K562 (cell line): ENCODE measurements around the gene PACSIN2. TPM values are rescaled to one million over a fixed set of nuclear protein-coding genes. Genes with fewer than 3 reads are reported as not detected.

ENCODE experiments used
- BACH1 ChIP-seq: fragments of 200-800 bp; sonication (Bioruptor generic); IDR thresholded peaks from 2 replicates; pipeline ENCODE4 v1.6.1; 2016; ENCODE audit warnings: missing genetic modification characterization, missing compliant biosample characterization
- CTBP1 ChIP-seq: fragments of 450-650 bp; IDR thresholded peaks from 2 replicates; pipeline ENCODE4 v1.6.1; 2016; ENCODE audit warnings: borderline replicate concordance
- DACH1 ChIP-seq: fragments of 450-650 bp; IDR thresholded peaks from 2 replicates; pipeline ENCODE4 v1.6.1; 2018; ENCODE audit not compliant: partially characterized antibody
- DPF2 ChIP-seq: fragments of 450-650 bp; IDR thresholded peaks from 2 replicates; pipeline ENCODE4 v1.6.1; 2016
- HDAC8 ChIP-seq: fragments of 450-650 bp; IDR thresholded peaks from 2 replicates; pipeline ENCODE4 v1.6.1; 2016; ENCODE audit warnings: mild to moderate bottlenecking, missing genetic modification characterization, moderate library complexity, missing compliant biosample characterization
- MBD1 ChIP-seq: fragments of 250-450 bp; sonication (Bioruptor Pico); IDR thresholded peaks from 2 replicates; pipeline ENCODE4 v1.8.0; 2022; ENCODE audit warnings: inconsistent platforms
- MTA2 ChIP-seq: fragments of 450-650 bp; IDR thresholded peaks from 2 replicates; pipeline ENCODE4 v1.6.1; 2016; ENCODE audit warnings: low read depth
- NR1H2 ChIP-seq: sonication (generic); formaldehyde crosslinking; IDR thresholded peaks from 2 replicates; pipeline ENCODE4 v1.4.0; 2020; ENCODE audit warnings: mild to moderate bottlenecking, missing genetic modification reagents
- NRF1 ChIP-seq, 2 experiments: fragments of 450-650 bp; IDR thresholded peaks in 1 of 2; conservative IDR thresholded peaks in 1 of 2; 2 replicates each; pipeline ENCODE4 v1.6.1; 2014; ENCODE audit warnings: mild to moderate bottlenecking in 2 of 2
- POLR2H ChIP-seq: IDR thresholded peaks from 2 replicates; pipeline ENCODE4 v1.6.1; 2016; ENCODE audit warnings: missing genetic modification characterization, low read depth, mild to moderate bottlenecking, control low read depth, missing compliant biosample characterization, moderate library complexity
- RB1 ChIP-seq: fragments of 450-650 bp; IDR thresholded peaks from 2 replicates; pipeline ENCODE4 v1.6.1; 2017; ENCODE audit warnings: low read depth, mild to moderate bottlenecking
- RCOR1 ChIP-seq, 2 experiments: IDR thresholded peaks; 2 replicates each; pipeline ENCODE4 v1.6.1; 2012; ENCODE audit warnings: low read depth in 2 of 2, low read length in 2 of 2, borderline replicate concordance in 1 of 2, improper control_type of control experiment in 1 of 2
- SMARCB1 ChIP-seq: IDR thresholded peaks from 2 replicates; pipeline ENCODE4 v1.6.1; 2011; ENCODE audit warnings: improper control_type of control experiment, low read depth; ENCODE audit not compliant: insufficient read length
- TRIM25 ChIP-seq: fragments of 450-650 bp; IDR thresholded peaks from 2 replicates; pipeline ENCODE4 v1.7.0; 2016; ENCODE audit warnings: borderline replicate concordance
- ZNF668 ChIP-seq: fragments of 250-450 bp; sonication (Bioruptor Pico); IDR thresholded peaks from 2 replicates; pipeline ENCODE4 v1.8.0; 2022; ENCODE audit warnings: mild to moderate bottlenecking, inconsistent platforms
- polyA plus RNA-seq, 8 experiments: library from polyadenylated mRNA; depleted of rRNA in 4 of 8; stranded (reverse) in 5 of 8; unstranded in 3 of 8; fragments of >200 nt; fragmentation: Nextera tagmentation in 2 of 8; fragmentation: Illumina TruSeq in 1 of 8; extraction: Ambion mirVana in 2 of 8; extraction: Trizol in 1 of 8; gene quantifications; 2 replicates each; pipeline versions ENCODE4 v1.2.1 to v1.2.3, GENCODE V29; 2011 to 2014; ENCODE audit warnings: inconsistent platforms in 1 of 8, missing spikeins in 1 of 8
- total RNA-seq, 7 experiments: library from RNA; depleted of rRNA in 6 of 7; stranded (reverse); fragments of >200 nt in 6 of 7; fragmentation: Illumina TruSeq in 2 of 7; extraction: Trizol in 2 of 7; gene quantifications; 2 replicates each; pipeline versions ENCODE4 v1.2.1 to v1.2.3, GENCODE V29; 2011 to 2021; ENCODE audit warnings: low replicate concordance in 1 of 7
- TF ChIP-seq, protein P1 (sequence below): sonication (generic); formaldehyde crosslinking; IDR thresholded peaks from 2 replicates; pipeline ENCODE4 v1.8.0; 2023; ENCODE audit warnings: missing genetic modification reagents, mild to moderate bottlenecking, borderline replicate concordance
- TF ChIP-seq, protein P2 (sequence below), 2 experiments: IDR thresholded peaks; 2 replicates each; pipeline ENCODE4 v1.6.1; 2011; ENCODE audit warnings: borderline replicate concordance in 1 of 2, control low read depth in 1 of 2, low read depth in 1 of 2, low read length in 1 of 2, mild to moderate bottlenecking in 1 of 2, mixed read lengths in 1 of 2, moderate library complexity in 1 of 2; ENCODE audit not compliant: insufficient read depth in 1 of 2, insufficient read length in 1 of 2, poor library complexity in 1 of 2, severe bottlenecking in 1 of 2; ENCODE audit errors: extremely low read depth in 1 of 2
- TF ChIP-seq, protein P3 (sequence below): sonication (generic); formaldehyde crosslinking; IDR thresholded peaks from 2 replicates; pipeline ENCODE4 v1.8.0; 2023; ENCODE audit warnings: mild to moderate bottlenecking, missing genetic modification reagents

The PACSIN2 gene
- total and polyA plus RNA-seq, 9 of the 15 experiments (the other 6 are each of a cell fraction or from before 2014, with no cell fraction given): 0.45 to 45.1 (median 23.9) TPM

GRCh38 chr22:43002202-43002586 lies 12.8 kb downstream of the PACSIN2 start (continued):
- TF ChIP-seq, protein P1, sequence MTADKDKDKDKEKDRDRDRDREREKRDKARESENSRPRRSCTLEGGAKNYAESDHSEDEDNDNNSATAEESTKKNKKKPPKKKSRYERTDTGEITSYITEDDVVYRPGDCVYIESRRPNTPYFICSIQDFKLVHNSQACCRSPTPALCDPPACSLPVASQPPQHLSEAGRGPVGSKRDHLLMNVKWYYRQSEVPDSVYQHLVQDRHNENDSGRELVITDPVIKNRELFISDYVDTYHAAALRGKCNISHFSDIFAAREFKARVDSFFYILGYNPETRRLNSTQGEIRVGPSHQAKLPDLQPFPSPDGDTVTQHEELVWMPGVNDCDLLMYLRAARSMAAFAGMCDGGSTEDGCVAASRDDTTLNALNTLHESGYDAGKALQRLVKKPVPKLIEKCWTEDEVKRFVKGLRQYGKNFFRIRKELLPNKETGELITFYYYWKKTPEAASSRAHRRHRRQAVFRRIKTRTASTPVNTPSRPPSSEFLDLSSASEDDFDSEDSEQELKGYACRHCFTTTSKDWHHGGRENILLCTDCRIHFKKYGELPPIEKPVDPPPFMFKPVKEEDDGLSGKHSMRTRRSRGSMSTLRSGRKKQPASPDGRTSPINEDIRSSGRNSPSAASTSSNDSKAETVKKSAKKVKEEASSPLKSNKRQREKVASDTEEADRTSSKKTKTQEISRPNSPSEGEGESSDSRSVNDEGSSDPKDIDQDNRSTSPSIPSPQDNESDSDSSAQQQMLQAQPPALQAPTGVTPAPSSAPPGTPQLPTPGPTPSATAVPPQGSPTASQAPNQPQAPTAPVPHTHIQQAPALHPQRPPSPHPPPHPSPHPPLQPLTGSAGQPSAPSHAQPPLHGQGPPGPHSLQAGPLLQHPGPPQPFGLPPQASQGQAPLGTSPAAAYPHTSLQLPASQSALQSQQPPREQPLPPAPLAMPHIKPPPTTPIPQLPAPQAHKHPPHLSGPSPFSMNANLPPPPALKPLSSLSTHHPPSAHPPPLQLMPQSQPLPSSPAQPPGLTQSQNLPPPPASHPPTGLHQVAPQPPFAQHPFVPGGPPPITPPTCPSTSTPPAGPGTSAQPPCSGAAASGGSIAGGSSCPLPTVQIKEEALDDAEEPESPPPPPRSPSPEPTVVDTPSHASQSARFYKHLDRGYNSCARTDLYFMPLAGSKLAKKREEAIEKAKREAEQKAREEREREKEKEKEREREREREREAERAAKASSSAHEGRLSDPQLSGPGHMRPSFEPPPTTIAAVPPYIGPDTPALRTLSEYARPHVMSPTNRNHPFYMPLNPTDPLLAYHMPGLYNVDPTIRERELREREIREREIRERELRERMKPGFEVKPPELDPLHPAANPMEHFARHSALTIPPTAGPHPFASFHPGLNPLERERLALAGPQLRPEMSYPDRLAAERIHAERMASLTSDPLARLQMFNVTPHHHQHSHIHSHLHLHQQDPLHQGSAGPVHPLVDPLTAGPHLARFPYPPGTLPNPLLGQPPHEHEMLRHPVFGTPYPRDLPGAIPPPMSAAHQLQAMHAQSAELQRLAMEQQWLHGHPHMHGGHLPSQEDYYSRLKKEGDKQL (CRISPR knock-in tag): no peak
- TF ChIP-seq CTBP1: no peak
- no peak for TF ChIP-seq MTA2
- TF ChIP-seq ZNF668 (CRISPR knock-in tag): no peak
- TF ChIP-seq BACH1 (tag): no peak
- no peak for TF ChIP-seq NR1H2
- TF ChIP-seq SMARCB1: no peak
- TF ChIP-seq DPF2: no peak
- TF ChIP-seq TRIM25: no peak
- no peak for TF ChIP-seq NRF1 (conservative IDR thresholded peaks at IDR 0.05 in 1 of 2, IDR thresholded peaks at IDR 0.05 in 1 of 2)
- TF ChIP-seq, protein P2, sequence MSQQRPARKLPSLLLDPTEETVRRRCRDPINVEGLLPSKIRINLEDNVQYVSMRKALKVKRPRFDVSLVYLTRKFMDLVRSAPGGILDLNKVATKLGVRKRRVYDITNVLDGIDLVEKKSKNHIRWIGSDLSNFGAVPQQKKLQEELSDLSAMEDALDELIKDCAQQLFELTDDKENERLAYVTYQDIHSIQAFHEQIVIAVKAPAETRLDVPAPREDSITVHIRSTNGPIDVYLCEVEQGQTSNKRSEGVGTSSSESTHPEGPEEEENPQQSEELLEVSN (IDR thresholded peaks at IDR 0.05; ENCODE audit: borderline replicate concordance in 1 of 2, extremely low read depth in 1 of 2, insufficient read depth in 1 of 2, insufficient read length in 1 of 2, low read depth in 1 of 2, low read length in 1 of 2, poor library complexity in 1 of 2, severe bottlenecking in 1 of 2): no peak
- TF ChIP-seq, protein P3, sequence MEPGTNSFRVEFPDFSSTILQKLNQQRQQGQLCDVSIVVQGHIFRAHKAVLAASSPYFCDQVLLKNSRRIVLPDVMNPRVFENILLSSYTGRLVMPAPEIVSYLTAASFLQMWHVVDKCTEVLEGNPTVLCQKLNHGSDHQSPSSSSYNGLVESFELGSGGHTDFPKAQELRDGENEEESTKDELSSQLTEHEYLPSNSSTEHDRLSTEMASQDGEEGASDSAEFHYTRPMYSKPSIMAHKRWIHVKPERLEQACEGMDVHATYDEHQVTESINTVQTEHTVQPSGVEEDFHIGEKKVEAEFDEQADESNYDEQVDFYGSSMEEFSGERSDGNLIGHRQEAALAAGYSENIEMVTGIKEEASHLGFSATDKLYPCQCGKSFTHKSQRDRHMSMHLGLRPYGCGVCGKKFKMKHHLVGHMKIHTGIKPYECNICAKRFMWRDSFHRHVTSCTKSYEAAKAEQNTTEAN (CRISPR knock-in tag): no peak
- no peak for TF ChIP-seq POLR2H
- TF ChIP-seq RB1: no peak
- no peak for TF ChIP-seq HDAC8 (tag)
- no peak for TF ChIP-seq RCOR1 (IDR thresholded peaks at IDR 0.05; ENCODE audit: borderline replicate concordance in 1 of 2, low read depth in 2 of 2, low read length in 2 of 2)
- TF ChIP-seq DACH1: no peak
- TF ChIP-seq MBD1 (CRISPR knock-in tag): no peak
